ENCODE results near the gene FANCE. TPM values are rescaled to one million over a fixed set of nuclear protein-coding genes. Genes with fewer than 3 reads are reported as not detected.

The FANCE gene
- polyA plus RNA-seq, 2 of the 4 experiments (the other 2 are of a cell fraction): 3.1 to 3.5 TPM

GRCh38 chr6:35508542-35508941, 56.4 kb downstream of the FANCE start:
- no peak for FAIRE-seq
- Histone ChIP-seq H3K4me1 (no peaks in the 10 kb centered on the region), H3K4me2 (no peak overlapping the region), H3K9me3 (no peaks in the 10 kb centered on the region), H3K27ac (no peak overlapping the region), H3K4me3 (no peak overlapping the region)
- no peak for DNase-seq (ENCODE audit: low read depth in 1 of 2, low spot score in 1 of 2)
- no peak for ATAC-seq
- ChIA-PET POLR2A (no interaction called here), CTCF (interaction anchor here (0.9 to 1.3 kb wide), 3 partner anchors 9 to 40 kb away, joined by 3 to 5 read pairs (median 4); partner anchors contain the start of gene RPL10A)
- TF ChIP-seq ELK1 (IDR thresholded peaks at IDR 0.05; ENCODE audit: low read depth, low read length) (no peak), TP53 (CRISPR knock-in tag; IDR thresholded peaks at IDR 0.05) (no peak), CHD4 (IDR thresholded peaks at IDR 0.05; ENCODE audit: borderline replicate concordance) (no peak), FOXS1 (CRISPR knock-in tag; IDR thresholded peaks at IDR 0.05) (no peak), HOXB5 (CRISPR knock-in tag; IDR thresholded peaks at IDR 0.05) (no peak), CBX8 (IDR thresholded peaks at IDR 0.05) (no peak), MAZ (IDR thresholded peaks at IDR 0.05; ENCODE audit: borderline replicate concordance, low read depth, low read length) (no peak), JUNB (IDR thresholded peaks at IDR 0.05) (no peak), ZSCAN20 (CRISPR knock-in tag; IDR thresholded peaks at IDR 0.05) (no peak), MAFK (IDR thresholded peaks at IDR 0.05; ENCODE audit: partially characterized antibody) (no peak), EHMT2 (IDR thresholded peaks at IDR 0.05; ENCODE audit: low read depth) (no peak), REST (IDR thresholded peaks at IDR 0.05) (no peak), CBX2 (IDR thresholded peaks at IDR 0.05; ENCODE audit: borderline replicate concordance, low read depth) (no peak), ESRRA (IDR thresholded peaks at IDR 0.05; ENCODE audit: borderline replicate concordance, low read length) (no peak), CHD2 (IDR thresholded peaks at IDR 0.05; ENCODE audit: low read length, partially characterized antibody) (no peak)
- TF ChIP-seq, protein P1, sequence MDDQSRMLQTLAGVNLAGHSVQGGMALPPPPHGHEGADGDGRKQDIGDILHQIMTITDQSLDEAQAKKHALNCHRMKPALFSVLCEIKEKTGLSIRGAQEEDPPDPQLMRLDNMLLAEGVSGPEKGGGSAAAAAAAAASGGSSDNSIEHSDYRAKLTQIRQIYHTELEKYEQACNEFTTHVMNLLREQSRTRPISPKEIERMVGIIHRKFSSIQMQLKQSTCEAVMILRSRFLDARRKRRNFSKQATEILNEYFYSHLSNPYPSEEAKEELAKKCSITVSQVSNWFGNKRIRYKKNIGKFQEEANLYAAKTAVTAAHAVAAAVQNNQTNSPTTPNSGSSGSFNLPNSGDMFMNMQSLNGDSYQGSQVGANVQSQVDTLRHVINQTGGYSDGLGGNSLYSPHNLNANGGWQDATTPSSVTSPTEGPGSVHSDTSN (IDR thresholded peaks at IDR 0.05): no peak
- TF ChIP-seq, protein P2, sequence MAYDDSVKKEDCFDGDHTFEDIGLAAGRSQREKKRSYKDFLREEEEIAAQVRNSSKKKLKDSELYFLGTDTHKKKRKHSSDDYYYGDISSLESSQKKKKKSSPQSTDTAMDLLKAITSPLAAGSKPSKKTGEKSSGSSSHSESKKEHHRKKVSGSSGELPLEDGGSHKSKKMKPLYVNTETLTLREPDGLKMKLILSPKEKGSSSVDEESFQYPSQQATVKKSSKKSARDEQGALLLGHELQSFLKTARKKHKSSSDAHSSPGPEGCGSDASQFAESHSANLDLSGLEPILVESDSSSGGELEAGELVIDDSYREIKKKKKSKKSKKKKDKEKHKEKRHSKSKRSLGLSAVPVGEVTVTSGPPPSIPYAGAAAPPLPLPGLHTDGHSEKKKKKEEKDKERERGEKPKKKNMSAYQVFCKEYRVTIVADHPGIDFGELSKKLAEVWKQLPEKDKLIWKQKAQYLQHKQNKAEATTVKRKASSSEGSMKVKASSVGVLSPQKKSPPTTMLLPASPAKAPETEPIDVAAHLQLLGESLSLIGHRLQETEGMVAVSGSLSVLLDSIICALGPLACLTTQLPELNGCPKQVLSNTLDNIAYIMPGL (CRISPR knock-in tag; IDR thresholded peaks at IDR 0.05; ENCODE audit: borderline replicate concordance): no peak
- WGBS (ENCODE audit: missing lambda C conversion rate): 46% methylated on average over 5 of the region's 5 CpGs

GRCh38 chr6:35510916-35511561, 58.9 kb downstream of the FANCE start:
- CTCF ChIA-PET: interaction anchor here (1.1 to 2.3 kb wide), 2 partner anchors 11 to 226 kb away, joined by 3 to 5 read pairs; partner anchors contain the start of gene ARMC12
- WGBS (ENCODE audit: missing lambda C conversion rate): 67% methylated on average over 6 of the region's 7 CpGs
- Histone ChIP-seq H3K4me2 (no peak overlapping the region), H3K9me3 (no peaks in the 10 kb centered on the region), H3K4me1 (no peaks in the 10 kb centered on the region), H3K4me3 (no peak overlapping the region), H3K27ac (no peak overlapping the region)
- POLR2A ChIA-PET: no interaction called here
- no peak for TF ChIP-seq FOSL2 (IDR thresholded peaks at IDR 0.05)
- no peak for TF ChIP-seq FOSL2 (CRISPR knock-in tag; IDR thresholded peaks at IDR 0.05)
- TF ChIP-seq BHLHE40 (IDR thresholded peaks at IDR 0.05; ENCODE audit: low read depth, low read length): no peak
- no peak for TF ChIP-seq NR3C1 (IDR thresholded peaks at IDR 0.05)
- TF ChIP-seq MYC (IDR thresholded peaks at IDR 0.05; ENCODE audit: borderline replicate concordance, low read length): no peak
- TF ChIP-seq EHMT2 (IDR thresholded peaks at IDR 0.05; ENCODE audit: low read depth): no peak
- no peak for TF ChIP-seq EP300 (IDR thresholded peaks at IDR 0.05)
- TF ChIP-seq HEYL (CRISPR knock-in tag; IDR thresholded peaks at IDR 0.05): no peak
- TF ChIP-seq CHD2 (IDR thresholded peaks at IDR 0.05; ENCODE audit: low read length, partially characterized antibody): no peak
- TF ChIP-seq CBX2 (IDR thresholded peaks at IDR 0.05; ENCODE audit: borderline replicate concordance, low read depth): no peak
- TF ChIP-seq, protein P3, sequence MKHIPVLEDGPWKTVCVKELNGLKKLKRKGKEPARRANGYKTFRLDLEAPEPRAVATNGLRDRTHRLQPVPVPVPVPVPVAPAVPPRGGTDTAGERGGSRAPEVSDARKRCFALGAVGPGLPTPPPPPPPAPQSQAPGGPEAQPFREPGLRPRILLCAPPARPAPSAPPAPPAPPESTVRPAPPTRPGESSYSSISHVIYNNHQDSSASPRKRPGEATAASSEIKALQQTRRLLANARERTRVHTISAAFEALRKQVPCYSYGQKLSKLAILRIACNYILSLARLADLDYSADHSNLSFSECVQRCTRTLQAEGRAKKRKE (CRISPR knock-in tag; IDR thresholded peaks at IDR 0.05; ENCODE audit: low read depth): no peak
- DNase-seq (ENCODE audit: low read depth in 1 of 2, low spot score in 1 of 2) (no peak), FAIRE-seq (no peak), ATAC-seq (no peak)

All from A549 (cell line).